Skeletal muscle tissue (tissue), 4 donors: ENCODE measurements around the gene FOXJ3. TPM values are rescaled to one million over a fixed set of nuclear protein-coding genes. Genes with fewer than 3 reads are reported as not detected.

ENCODE experiments used
- H3K27ac ChIP-seq: one replicate; pipeline ENCODE4 v1.7.0; 2013; ENCODE audit warnings: mild to moderate bottlenecking, low read depth, low read length, inconsistent platforms
- H3K27me3 ChIP-seq, 3 donors: one replicate each; pipeline ENCODE4 v1.7.0; 2013; ENCODE audit warnings: low read length in 3 of 3; ENCODE audit not compliant: control insufficient read depth in 3 of 3, insufficient read depth in 3 of 3
- H3K36me3 ChIP-seq, 3 donors: one replicate each; pipeline ENCODE4 v1.7.0; 2013; ENCODE audit warnings: low read length in 3 of 3; ENCODE audit not compliant: control insufficient read depth in 3 of 3, insufficient read depth in 3 of 3
- H3K4me1 ChIP-seq, 3 donors: one replicate each; pipeline ENCODE4 v1.7.0; 2013; ENCODE audit warnings: low read length in 3 of 3, mild to moderate bottlenecking in 3 of 3; ENCODE audit not compliant: control insufficient read depth in 3 of 3, insufficient read depth in 3 of 3
- H3K4me3 ChIP-seq, 3 donors: one replicate each; pipeline ENCODE4 v1.7.0; 2013; ENCODE audit warnings: low read length in 3 of 3
- H3K9ac ChIP-seq, 3 donors: one replicate each; pipeline ENCODE4 v1.7.0; 2013; ENCODE audit warnings: low read length in 3 of 3, mild to moderate bottlenecking in 3 of 3, moderate library complexity in 2 of 3, low read depth in 1 of 3
- H3K9me3 ChIP-seq, 3 donors: one replicate each; pipeline ENCODE4 v1.7.0; 2013; ENCODE audit warnings: low read length in 3 of 3; ENCODE audit not compliant: control insufficient read depth in 3 of 3
- total RNA-seq: library from RNA; depleted of rRNA; stranded (reverse); fragments of >200 nt; gene quantifications from one replicate; pipeline ENCODE4 v1.2.3, GENCODE V29; 2014
- donor health status: Osteomylitis.

The FOXJ3 gene
- total RNA-seq, 1 donor from 2014 or later, result 65.2 TPM

GRCh38 chr1:42143896-42144710 lies 190.9 kb downstream of the FOXJ3 start:
- no peak overlapping the region for H3K27ac ChIP-seq
- H3K27me3 ChIP-seq, result peaks cover 49 to 65% (median 57%) of the 10 kb centered on the region in 3 donors
- H3K36me3 ChIP-seq, result no peaks in the 10 kb centered on the region
- no peaks in the 10 kb centered on the region for H3K9me3 ChIP-seq
- H3K9ac ChIP-seq, result no peak overlapping the region
- no peak overlapping the region for H3K4me3 ChIP-seq
- H3K4me1 ChIP-seq, result peaks cover 0 to 9% (median 6%) of the 10 kb centered on the region in 3 donors

GRCh38 chr1:42142894-42143675 lies 191.9 kb downstream of the FOXJ3 start:
- H3K36me3 ChIP-seq, result no peaks in the 10 kb centered on the region
- H3K9me3 ChIP-seq, result no peaks in the 10 kb centered on the region
- no peak overlapping the region for H3K27ac ChIP-seq
- H3K9ac ChIP-seq, result no peak overlapping the region
- peaks cover 45 to 63% (median 57%) of the 10 kb centered on the region in 3 donors for H3K27me3 ChIP-seq
- H3K4me1 ChIP-seq, result peaks cover 0 to 9% (median 6%) of the 10 kb centered on the region in 3 donors
- no peak overlapping the region for H3K4me3 ChIP-seq

GRCh38 chr1:42141978-42142377 lies 193.1 kb downstream of the FOXJ3 start:
- Histone ChIP-seq H3K9ac (no peak overlapping the region), H3K4me3 (no peak overlapping the region), H3K4me1 (peaks cover 0 to 9% (median 6%) of the 10 kb centered on the region in 3 donors), H3K36me3 (no peaks in the 10 kb centered on the region), H3K9me3 (no peaks in the 10 kb centered on the region), H3K27ac (no peak overlapping the region), H3K27me3 (peaks cover 48 to 60% (median 55%) of the 10 kb centered on the region in 3 donors)

- H3K9ac ChIP-seq, result no peak overlapping the region
- no peak overlapping the region for H3K27ac ChIP-seq
- peaks cover 35 to 44% (median 38%) of the 10 kb centered on the region in 3 donors for H3K27me3 ChIP-seq
- H3K9me3 ChIP-seq, result no peaks in the 10 kb centered on the region
- peaks cover 0 to 6% (median 0%) of the 10 kb centered on the region in 3 donors for H3K4me1 ChIP-seq
- no peaks in the 10 kb centered on the region for H3K36me3 ChIP-seq
- H3K4me3 ChIP-seq, result no peak overlapping the region
Observed at GRCh38 chr1:42140191-42140590, 194.8 kb downstream of the FOXJ3 start.

GRCh38 chr1:42139444-42139843 lies 195.6 kb downstream of the FOXJ3 start:
- Histone ChIP-seq H3K9me3 (no peaks in the 10 kb centered on the region), H3K4me1 (peaks cover 0 to 4% (median 0%) of the 10 kb centered on the region in 3 donors), H3K9ac (no peak overlapping the region), H3K36me3 (no peaks in the 10 kb centered on the region), H3K27ac (no peak overlapping the region), H3K27me3 (peaks cover 32 to 36% (median 33%) of the 10 kb centered on the region in 3 donors), H3K4me3 (no peak overlapping the region)

GRCh38 chr1:42138586-42138985 lies 196.4 kb downstream of the FOXJ3 start:
- H3K4me1 ChIP-seq, result no peaks in the 10 kb centered on the region

GRCh38 chr1:42137766-42138165 lies 197.3 kb downstream of the FOXJ3 start:
- Histone ChIP-seq H3K9ac (no peak overlapping the region), H3K27me3 (peaks cover 19 to 23% (median 22%) of the 10 kb centered on the region in 3 donors), H3K36me3 (no peaks in the 10 kb centered on the region), H3K4me1 (no peaks in the 10 kb centered on the region), H3K9me3 (no peaks in the 10 kb centered on the region), H3K4me3 (no peak overlapping the region), H3K27ac (no peak overlapping the region)

More at GRCh38 chr1:42138586-42138985, 196.4 kb downstream of the FOXJ3 start:
- Histone ChIP-seq H3K36me3 (no peaks in the 10 kb centered on the region), H3K9me3 (no peaks in the 10 kb centered on the region), H3K27me3 (peaks cover 27 to 31% (median 27%) of the 10 kb centered on the region in 3 donors), H3K4me3 (no peak overlapping the region), H3K9ac (no peak overlapping the region), H3K27ac (no peak overlapping the region)

- Histone ChIP-seq H3K4me3 (no peak overlapping the region), H3K36me3 (no peaks in the 10 kb centered on the region), H3K27me3 (peaks cover 6 to 14% (median 10%) of the 10 kb centered on the region in 3 donors), H3K9ac (no peak overlapping the region), H3K9me3 (no peaks in the 10 kb centered on the region), H3K4me1 (no peaks in the 10 kb centered on the region), H3K27ac (no peak overlapping the region)
Observed at GRCh38 chr1:42136466-42136865, 198.6 kb downstream of the FOXJ3 start.

GRCh38 chr1:42135426-42135825 lies 199.6 kb downstream of the FOXJ3 start:
- Histone ChIP-seq H3K9me3 (no peaks in the 10 kb centered on the region), H3K27ac (no peak overlapping the region), H3K4me1 (no peaks in the 10 kb centered on the region), H3K36me3 (no peaks in the 10 kb centered on the region), H3K27me3 (peaks cover 4 to 13% (median 9%) of the 10 kb centered on the region in 3 donors), H3K4me3 (no peak overlapping the region), H3K9ac (no peak overlapping the region)
